GM18951 (cell line): ENCODE measurements around the gene KCTD4.
"Not testable (repeated sequence)": the region's sequence is repeated elsewhere in the genome, so short reads cannot be mapped to it uniquely, and the experiment has no call there.

Source experiments
- POLR2A ChIP-seq: IDR thresholded peaks from 4 replicates; pipeline ENCODE4 v1.6.1; 2011; ENCODE audit warnings: mild to moderate bottlenecking; ENCODE audit not compliant: insufficient read length, insufficient read depth; ENCODE audit errors: extremely low read depth
- in situ Hi-C: fragments of 300-500 bp; cut with MboI; formaldehyde crosslinking; loops from one replicate; pipeline ENCODE4 v1.12.0; 2022; ENCODE audit warnings: low sequenced_read_pairs, mixed read lengths, inconsistent platforms; ENCODE audit not compliant: unreplicated experiment

KCTD4 gene

GRCh38 chr13:45205124-45205523, 4.3 kb upstream of the KCTD4 start:
- no peak for TF ChIP-seq POLR2A
- in situ Hi-C loops: no loop called here

- in situ Hi-C loops: no loop called here
These were observed 1.1 kb downstream of the KCTD4 start for GRCh38 chr13:45199711-45200110.

GRCh38 chr13:45198924-45199323, 1.9 kb downstream of the KCTD4 start:
- in situ Hi-C loops: no loop called here
- TF ChIP-seq POLR2A: no peak

More at GRCh38 chr13:45199711-45200110, 1.1 kb downstream of the KCTD4 start:
- TF ChIP-seq POLR2A: no peak

- no peak for TF ChIP-seq POLR2A
- in situ Hi-C loops: no loop called here
These were observed 2.8 kb downstream of the KCTD4 start for GRCh38 chr13:45198041-45198440.

GRCh38 chr13:45196622-45197021, 4.2 kb downstream of the KCTD4 start:
- in situ Hi-C loops: no loop called here
- TF ChIP-seq POLR2A: no peak

- in situ Hi-C loops: no loop called here
- TF ChIP-seq POLR2A: no peak
These were observed 4.7 kb downstream of the KCTD4 start for GRCh38 chr13:45196096-45196495.

GRCh38 chr13:45195421-45195820, 5.4 kb downstream of the KCTD4 start:
- in situ Hi-C loops: no loop called here
- TF ChIP-seq POLR2A: no peak

- in situ Hi-C loops: no loop called here
- no peak for TF ChIP-seq POLR2A
These were observed 6.5 kb downstream of the KCTD4 start for GRCh38 chr13:45194081-45194939.

- in situ Hi-C loops: no loop called here
- no peak for TF ChIP-seq POLR2A
These were observed 9.0 kb downstream of the KCTD4 start for GRCh38 chr13:45191874-45192273.

- in situ Hi-C loops: not testable (repeated sequence)
These were observed 11.3 kb downstream of the KCTD4 start for GRCh38 chr13:45189511-45189910.

GRCh38 chr13:45189077-45189476, 11.8 kb downstream of the KCTD4 start:
- in situ Hi-C loops: not testable (repeated sequence)

- in situ Hi-C loops: no loop called here
- no peak for TF ChIP-seq POLR2A
These were observed 15.6 kb downstream of the KCTD4 start for GRCh38 chr13:45185286-45185685.

- no peak for TF ChIP-seq POLR2A
- in situ Hi-C loops: no loop called here
These were observed 16.2 kb downstream of the KCTD4 start for GRCh38 chr13:45184693-45185092.

- TF ChIP-seq POLR2A: no peak
- in situ Hi-C loops: no loop called here
These were observed 19.9 kb downstream of the KCTD4 start for GRCh38 chr13:45180713-45181601.
